Epidermal melanocyte (primary cell): ENCODE measurements around the gene TRAPPC4.
"Not testable (repeated sequence)": the region's sequence is repeated elsewhere in the genome, so short reads cannot be mapped to it uniquely, and the experiment has no call there.

ENCODE experiments used
- DNase-seq: peaks from one replicate; pipeline ENCODE4 v3.0.0; 2011; ENCODE audit warnings: low spot score; ENCODE audit not compliant: insufficient read length

The TRAPPC4 gene

DNA sequence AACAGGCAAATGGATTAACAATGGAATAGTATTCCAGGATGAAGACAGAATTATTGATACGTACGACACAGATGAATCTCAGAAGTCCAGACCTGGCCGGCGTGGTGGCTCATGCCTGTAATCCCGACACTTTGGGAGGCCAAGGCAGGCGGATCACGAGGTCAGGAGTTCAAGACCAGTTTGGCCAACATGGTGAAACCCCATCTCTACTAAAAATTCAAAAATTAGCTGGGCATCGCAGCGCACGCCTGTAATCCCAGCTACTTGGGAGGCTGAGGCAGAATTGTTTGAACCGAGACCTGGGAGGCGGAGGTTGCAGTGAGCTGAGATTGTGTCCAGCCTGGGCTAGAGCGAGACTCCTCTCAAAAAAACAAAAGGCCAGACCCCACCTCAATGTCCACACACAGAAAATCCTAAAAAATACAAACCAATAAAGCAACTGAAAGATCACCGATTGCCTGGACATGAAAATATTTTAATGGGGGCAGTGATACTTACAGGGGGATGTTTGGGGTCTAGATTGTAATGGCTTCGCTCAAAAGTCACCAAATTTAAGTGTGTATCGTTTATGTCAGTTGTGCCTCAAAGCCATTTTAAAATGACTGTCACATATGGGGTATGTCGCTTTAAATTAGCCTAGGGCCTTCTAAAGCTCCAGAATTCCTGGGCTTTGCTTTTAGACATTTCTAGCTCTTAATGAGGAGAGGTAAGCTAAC, 4.2 kb upstream of the TRAPPC4 start:
- DNase-seq: no peak

GRCh38 chr11:119015054-119015611, 3.4 kb upstream of the TRAPPC4 start:
- no peak for DNase-seq

GRCh38 chr11:119016216-119017009, 2.2 kb upstream of the TRAPPC4 start:
- no peak for DNase-seq

GRCh38 chr11:119017377-119017776, 1.2 kb upstream of the TRAPPC4 start:
- DNase-seq: not testable (repeated sequence)

- DNase-seq: no peak
Measured at GRCh38 chr11:119019996-119020395, 1.4 kb downstream of the TRAPPC4 start.

DNA sequence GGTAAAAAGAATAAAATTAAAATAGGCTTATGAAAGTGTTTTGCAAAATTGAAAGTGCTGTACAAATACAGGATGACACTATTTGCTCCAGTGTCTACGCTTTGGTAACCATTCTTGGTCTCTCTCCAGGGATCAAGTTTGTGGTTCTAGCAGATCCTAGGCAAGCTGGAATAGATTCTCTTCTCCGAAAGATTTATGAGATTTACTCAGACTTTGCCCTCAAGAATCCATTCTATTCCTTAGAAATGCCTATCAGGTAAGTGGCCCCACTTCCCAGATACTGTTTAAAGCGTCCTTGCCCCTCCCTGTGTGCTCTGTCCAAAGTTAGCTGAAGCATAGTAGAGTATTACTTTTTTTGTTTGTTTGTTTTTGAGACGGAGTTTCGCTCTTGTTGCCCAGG, 3.1 kb downstream of the TRAPPC4 start:
- no peak for DNase-seq

GRCh38 chr11:119023741-119024140, 5.2 kb downstream of the TRAPPC4 start:
- no peak for DNase-seq

DNA sequence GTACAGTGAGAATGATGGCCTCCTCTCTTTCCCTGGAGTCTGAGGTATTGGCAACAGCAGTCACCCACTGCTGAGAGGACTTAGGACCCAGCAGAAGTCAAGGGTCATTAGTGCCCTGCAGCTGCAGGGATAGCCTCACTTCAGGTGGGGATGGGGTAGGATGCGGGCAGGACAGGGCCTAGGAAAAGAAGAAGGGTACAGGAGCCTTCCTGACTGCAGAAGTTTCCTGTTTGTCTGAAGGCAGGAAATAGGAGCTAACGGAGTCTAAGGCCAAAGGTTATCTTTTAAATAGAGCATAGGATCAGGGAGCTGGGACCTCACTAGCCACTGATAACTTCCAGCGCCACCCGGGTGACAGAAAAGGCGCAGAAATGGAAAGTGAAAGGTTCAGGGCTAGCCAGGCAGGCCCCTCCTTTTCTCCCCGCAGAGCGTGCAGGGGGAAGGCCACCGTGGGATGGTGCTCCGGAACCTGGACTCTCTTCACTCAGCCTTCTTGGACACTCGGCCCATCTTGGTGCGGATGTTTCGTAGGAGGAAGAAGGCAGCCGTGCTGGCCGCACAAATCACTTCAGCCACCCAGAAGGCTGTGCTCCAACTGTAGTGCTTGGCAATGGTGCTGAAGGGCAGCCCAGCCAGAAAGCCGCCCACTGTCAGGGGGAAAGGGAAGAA, 6.0 kb downstream of the TRAPPC4 start:
- DNase-seq: no peak

DNA sequence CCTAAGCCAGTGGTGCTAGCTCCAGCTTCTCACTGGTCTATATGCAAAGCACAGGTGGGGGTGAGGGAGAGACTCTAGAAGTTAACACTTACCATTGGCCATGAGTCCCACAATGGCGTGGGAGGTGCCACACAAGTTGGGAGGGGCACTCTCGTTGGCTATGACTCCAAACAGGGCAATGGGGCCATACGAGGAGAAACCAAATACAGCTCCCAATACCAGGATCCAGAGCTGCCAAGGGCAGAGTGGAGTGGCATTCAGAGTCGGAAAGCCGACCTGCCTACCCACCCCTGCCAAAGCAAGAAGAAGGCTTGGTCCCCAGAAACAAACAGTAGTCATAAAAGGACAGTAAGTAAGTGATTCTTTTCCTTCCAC, 6.5 kb downstream of the TRAPPC4 start:
- DNase-seq: no peak

DNA sequence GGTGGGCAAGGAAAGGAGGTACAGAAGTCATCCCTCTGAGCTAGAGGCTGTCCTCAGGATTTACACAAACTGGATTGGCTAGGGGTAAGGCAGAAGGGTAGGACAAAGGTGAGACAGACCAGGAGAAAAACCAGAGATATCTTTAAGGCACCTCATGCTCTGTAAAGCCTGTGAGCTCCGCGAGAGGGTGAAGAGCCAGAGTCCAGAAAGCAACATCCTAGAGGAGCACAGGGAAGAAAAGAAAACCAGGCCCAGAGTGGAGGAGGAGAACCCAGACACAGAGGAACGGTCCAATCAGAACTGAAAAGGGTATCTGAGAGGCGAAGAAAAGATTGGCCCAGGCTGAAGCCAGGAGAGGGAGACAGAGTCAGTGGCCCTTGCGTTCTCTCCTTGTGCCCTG, 7.0 kb downstream of the TRAPPC4 start:
- no peak for DNase-seq

GRCh38 chr11:119025978-119026766, 7.6 kb downstream of the TRAPPC4 start:
- DNase-seq: no peak

GRCh38 chr11:119026970-119027369, 8.4 kb downstream of the TRAPPC4 start:
- DNase-seq: no peak

- DNase-seq: no peak
Measured at GRCh38 chr11:119027561-119028345, 9.2 kb downstream of the TRAPPC4 start.

DNA sequence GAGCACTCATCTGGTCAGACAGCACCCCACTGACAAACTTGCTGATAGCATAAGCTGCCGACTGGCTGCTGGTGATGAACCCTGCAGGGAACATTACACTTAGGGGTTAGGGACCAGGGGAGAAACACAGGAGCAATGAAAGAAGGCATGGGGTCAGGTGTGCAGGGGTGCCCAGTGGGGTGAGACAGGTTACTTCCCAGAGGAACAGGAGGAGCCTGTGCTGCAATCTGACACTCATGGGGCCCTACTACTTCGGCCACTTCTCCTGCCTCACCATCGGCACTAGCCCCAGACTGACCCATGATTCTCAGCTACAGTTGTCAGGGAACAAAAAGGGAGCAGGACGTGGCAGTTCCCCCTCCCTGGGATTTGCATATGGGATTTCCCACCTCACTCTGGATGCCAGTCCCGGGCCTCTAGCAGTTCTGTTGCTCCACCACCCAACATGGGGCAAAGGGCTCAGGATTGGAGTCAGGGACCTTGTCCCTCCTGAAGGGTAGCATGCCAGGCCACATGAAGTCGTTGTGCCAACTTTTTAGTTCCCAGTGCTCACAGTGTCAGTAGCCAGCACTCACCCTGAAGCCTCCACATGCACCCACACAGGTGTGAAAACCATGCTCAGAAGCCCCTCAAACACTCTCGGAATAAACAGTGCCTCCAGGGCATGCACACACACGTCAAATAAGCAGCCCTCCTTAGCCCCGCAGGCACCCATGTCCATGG, 9.9 kb downstream of the TRAPPC4 start:
- no peak for DNase-seq

DNA sequence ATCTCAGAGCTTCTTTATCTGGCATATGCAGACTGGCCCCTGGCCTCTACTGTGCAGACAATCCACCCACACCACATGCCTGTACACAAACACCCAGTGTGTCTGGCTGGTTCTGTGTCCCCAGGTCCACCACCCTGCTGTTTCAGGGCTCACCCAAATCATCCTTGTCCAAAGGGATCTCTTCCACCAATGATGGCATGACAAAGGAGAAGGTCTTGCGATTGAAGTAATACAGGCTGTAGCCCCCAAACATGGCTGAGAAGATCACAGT, 10.4 kb downstream of the TRAPPC4 start:
- DNase-seq: no peak

DNA sequence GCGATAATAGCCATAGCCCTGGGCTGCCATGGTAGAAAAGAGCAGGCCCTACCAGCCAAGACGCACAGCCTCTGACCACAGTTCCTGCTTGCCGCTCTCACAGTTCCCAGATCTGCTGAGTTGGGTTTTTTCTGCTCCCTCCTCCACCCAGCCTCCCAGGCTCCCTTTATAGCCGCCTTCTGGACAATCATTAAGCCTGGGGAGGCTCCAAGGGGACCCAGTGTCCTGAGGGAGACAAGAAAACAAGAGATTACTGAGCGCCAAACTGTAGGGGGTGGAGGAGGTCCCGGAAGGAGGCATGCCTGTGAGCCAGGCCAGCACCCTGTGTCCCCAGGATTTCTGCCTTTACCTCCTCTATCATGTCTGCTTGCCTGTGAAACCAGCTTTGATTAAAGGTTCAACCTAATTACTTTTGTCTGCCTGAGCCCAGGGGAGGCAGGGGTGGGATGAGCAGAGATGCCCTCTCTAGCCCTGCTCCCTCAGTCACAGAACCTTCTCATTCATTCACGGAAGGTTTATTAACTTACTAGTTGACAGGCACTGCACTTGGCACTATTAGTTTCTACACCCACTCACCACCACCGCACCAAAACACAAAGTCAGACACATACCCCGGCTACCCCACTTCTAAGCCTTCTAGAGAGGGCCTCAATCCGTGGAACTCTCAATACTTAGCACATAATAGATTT, 10.9 kb downstream of the TRAPPC4 start:
- no peak for DNase-seq

DNA sequence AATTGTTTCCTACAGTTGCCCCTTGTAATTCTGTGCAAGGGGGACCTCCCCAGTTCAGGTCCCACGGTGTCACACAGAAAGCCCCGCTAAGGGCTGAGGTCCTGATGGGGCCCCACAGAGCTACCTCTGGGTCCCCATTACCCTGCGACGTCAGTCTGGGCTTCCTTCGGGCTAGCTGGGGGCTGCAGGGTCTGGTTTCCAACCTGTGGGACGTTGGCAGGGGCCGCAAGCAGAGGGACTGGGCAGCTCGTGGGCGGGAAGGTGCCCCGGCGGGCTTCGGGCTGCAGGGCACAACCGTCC, 11.4 kb downstream of the TRAPPC4 start:
- DNase-seq: no peak

GRCh38 chr11:119030329-119031047, 11.9 kb downstream of the TRAPPC4 start, which contains the start of gene SLC37A4:
Gene SLC37A4 (minus strand): TSS chr11:119030877.
- DNase-seq: peak; percentile 92

GRCh38 chr11:119031912-119032280, 13.3 kb downstream of the TRAPPC4 start:
- DNase-seq: no peak
